ENCODE results near the gene CNGB1.

DNA sequence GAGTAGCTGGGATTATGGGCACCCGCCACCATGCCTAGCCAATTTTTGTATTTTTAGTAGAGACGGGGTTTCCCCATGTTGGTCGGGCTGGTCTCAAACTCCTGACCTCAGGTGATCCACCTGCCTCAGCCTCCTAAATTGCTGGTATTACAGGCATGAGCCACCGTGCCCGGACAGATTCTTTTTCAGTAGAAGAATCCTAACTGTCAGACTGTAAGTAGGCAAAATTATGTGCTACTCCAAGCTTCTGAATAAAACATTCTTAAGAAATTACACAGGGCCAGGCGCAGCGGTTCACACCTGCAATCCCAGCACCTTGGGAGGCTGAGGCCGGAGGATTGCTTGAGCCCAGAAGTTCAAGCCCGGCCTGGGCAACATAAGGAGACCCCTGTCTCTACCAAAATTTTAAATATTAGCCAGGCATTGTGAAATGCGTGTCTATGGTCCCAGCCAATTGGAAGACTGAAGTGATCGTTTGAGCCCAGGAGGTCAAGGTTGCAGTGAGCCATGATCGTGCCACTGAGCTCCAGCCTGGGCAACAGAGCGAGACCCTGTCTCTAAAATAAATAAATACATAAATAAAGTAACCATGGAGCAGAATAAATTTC is 101.9 kb downstream of the CNGB1 start:
- TF ChIP-seq, protein P1, sequence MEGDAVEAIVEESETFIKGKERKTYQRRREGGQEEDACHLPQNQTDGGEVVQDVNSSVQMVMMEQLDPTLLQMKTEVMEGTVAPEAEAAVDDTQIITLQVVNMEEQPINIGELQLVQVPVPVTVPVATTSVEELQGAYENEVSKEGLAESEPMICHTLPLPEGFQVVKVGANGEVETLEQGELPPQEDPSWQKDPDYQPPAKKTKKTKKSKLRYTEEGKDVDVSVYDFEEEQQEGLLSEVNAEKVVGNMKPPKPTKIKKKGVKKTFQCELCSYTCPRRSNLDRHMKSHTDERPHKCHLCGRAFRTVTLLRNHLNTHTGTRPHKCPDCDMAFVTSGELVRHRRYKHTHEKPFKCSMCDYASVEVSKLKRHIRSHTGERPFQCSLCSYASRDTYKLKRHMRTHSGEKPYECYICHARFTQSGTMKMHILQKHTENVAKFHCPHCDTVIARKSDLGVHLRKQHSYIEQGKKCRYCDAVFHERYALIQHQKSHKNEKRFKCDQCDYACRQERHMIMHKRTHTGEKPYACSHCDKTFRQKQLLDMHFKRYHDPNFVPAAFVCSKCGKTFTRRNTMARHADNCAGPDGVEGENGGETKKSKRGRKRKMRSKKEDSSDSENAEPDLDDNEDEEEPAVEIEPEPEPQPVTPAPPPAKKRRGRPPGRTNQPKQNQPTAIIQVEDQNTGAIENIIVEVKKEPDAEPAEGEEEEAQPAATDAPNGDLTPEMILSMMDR (IDR thresholded peaks at IDR 0.05): no peak
- TF ChIP-seq EZH2phosphoT487 (IDR thresholded peaks at IDR 0.05) (no peak), EZH2 (IDR thresholded peaks at IDR 0.05) (no peak)
